HepG2 (cell line): ENCODE results near the gene OR11H1.
"Not testable (repeated sequence)": the region's sequence is repeated elsewhere in the genome, so short reads cannot be mapped to it uniquely, and the experiment has no call there.

Experiments used
- ATF4 ChIP-seq, 2 experiments: fragments of 450-650 bp in 1 of 2; sonication (generic) in 1 of 2; formaldehyde crosslinking; IDR thresholded peaks; 2 replicates each; pipeline versions ENCODE4 v1.5.0 to v1.8.0; 2020 to 2022; ENCODE audit warnings: mild to moderate bottlenecking in 1 of 2, missing genetic modification reagents in 1 of 2
- GABPA ChIP-seq, 2 experiments: IDR thresholded peaks; 2 replicates each; pipeline ENCODE4 v1.6.1; 2011 to 2016; ENCODE audit warnings: low read depth in 2 of 2, low read length in 1 of 2, missing biosample characterization in 1 of 2, missing genetic modification characterization in 1 of 2
- KLF12 ChIP-seq: sonication (generic); formaldehyde crosslinking; IDR thresholded peaks from 2 replicates; pipeline ENCODE4 v1.4.0; 2020; ENCODE audit warnings: missing genetic modification reagents, borderline replicate concordance
- KLF6 ChIP-seq: IDR thresholded peaks from 2 replicates; pipeline ENCODE4 v1.8.0; 2016; ENCODE audit warnings: missing biosample characterization, missing genetic modification reagents
- NBN ChIP-seq: fragments of 450-650 bp; conservative IDR thresholded peaks from 2 replicates; pipeline ENCODE4 v1.6.1; 2017
- SIN3B ChIP-seq: fragments of 150-350 bp; IDR thresholded peaks from 2 replicates; pipeline ENCODE4 v1.6.1; 2014; ENCODE audit warnings: low read length
- ZNF260 ChIP-seq: sonication (generic); formaldehyde crosslinking; IDR thresholded peaks from 2 replicates; pipeline ENCODE4 v1.4.0; 2020; ENCODE audit warnings: missing genetic modification reagents, low read depth, mild to moderate bottlenecking, borderline replicate concordance
- TF ChIP-seq, protein P1 (sequence below): sonication (generic); formaldehyde crosslinking; IDR thresholded peaks from 2 replicates; pipeline ENCODE4 v1.5.0; 2020; ENCODE audit warnings: mild to moderate bottlenecking, missing genetic modification reagents, moderate library complexity

DNA sequence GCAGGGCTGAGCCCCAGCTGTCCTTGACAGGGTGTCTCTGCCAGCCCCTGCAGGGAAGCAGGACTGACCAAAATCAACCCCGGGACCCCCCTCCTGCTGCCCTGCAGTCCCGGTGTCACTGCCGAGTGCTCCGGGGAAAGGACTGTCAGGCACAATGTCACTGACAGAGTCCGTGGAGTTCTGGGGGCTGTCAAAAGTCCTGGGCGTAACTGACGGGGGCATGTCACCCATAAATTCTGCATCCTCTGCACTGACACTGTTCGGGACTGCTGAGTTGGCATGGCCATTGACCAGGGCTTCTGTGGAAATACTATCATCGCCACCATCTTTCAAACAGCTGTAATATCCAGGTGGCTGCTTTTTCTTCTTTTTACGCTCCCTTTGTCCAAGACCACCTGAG is 35.5 kb downstream of the OR11H1 start:
- TF ChIP-seq, protein P1, sequence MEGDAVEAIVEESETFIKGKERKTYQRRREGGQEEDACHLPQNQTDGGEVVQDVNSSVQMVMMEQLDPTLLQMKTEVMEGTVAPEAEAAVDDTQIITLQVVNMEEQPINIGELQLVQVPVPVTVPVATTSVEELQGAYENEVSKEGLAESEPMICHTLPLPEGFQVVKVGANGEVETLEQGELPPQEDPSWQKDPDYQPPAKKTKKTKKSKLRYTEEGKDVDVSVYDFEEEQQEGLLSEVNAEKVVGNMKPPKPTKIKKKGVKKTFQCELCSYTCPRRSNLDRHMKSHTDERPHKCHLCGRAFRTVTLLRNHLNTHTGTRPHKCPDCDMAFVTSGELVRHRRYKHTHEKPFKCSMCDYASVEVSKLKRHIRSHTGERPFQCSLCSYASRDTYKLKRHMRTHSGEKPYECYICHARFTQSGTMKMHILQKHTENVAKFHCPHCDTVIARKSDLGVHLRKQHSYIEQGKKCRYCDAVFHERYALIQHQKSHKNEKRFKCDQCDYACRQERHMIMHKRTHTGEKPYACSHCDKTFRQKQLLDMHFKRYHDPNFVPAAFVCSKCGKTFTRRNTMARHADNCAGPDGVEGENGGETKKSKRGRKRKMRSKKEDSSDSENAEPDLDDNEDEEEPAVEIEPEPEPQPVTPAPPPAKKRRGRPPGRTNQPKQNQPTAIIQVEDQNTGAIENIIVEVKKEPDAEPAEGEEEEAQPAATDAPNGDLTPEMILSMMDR (CRISPR knock-in tag): not testable (repeated sequence)
- not testable (repeated sequence) for TF ChIP-seq KLF12 (CRISPR knock-in tag); KLF6; GABPA (IDR thresholded peaks at IDR 0.05; ENCODE audit: low read depth, low read length); GABPA (CRISPR knock-in tag; IDR thresholded peaks at IDR 0.05; ENCODE audit: low read depth); SIN3B; ATF4 (CRISPR knock-in tag; IDR thresholded peaks at IDR 0.05); ZNF260; NBN
